ENCODE measurements around the gene KRTAP1-3.

KRTAP1-3 gene

DNA sequence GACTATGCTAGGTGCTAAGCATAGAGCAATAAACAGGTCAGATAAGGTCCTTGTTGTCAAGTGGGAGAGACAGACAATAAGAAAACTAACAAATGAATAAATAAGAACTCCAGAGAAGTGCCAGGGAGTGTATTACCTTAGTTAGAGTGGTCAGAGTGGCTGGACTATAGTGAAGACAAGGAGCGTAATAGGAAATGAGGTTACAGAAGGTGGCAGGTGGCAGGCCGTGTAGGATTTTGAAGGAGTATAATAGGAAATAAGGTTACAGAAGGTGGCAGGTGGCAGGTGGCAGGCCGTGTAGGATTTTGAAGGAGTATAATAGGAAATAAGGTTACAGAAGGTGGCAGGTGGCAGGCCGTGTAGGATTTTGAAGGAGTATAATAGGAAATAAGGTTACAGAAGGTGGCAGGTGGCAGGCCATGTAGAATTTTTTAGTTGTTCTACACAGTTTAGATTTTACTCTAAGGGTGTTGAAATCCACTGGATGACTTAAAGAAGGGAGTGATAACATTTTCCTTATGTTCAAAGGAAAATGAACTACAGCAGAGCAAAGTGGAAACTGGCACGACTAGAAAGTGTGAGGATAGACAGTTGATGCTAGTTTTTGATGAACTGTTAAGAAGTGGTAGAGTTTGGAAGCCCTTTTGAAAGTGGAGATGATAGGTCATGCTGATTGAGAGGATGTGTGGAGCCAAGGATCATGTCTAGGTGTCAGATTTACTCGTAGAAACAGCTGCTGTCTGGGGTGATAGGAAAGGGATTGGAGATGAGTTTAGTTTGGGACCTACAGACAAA lies 22.2 kb downstream of the KRTAP1-3 start:
- H3K4me3 ChIP-seq (replicated peaks in 1 of 2; ENCODE audit: low read depth in 2 of 2, low read length in 2 of 2): no peak overlapping the region
- DNase-seq (ENCODE audit: low read depth in 2 of 2): no peak
- TF ChIP-seq, protein P1, sequence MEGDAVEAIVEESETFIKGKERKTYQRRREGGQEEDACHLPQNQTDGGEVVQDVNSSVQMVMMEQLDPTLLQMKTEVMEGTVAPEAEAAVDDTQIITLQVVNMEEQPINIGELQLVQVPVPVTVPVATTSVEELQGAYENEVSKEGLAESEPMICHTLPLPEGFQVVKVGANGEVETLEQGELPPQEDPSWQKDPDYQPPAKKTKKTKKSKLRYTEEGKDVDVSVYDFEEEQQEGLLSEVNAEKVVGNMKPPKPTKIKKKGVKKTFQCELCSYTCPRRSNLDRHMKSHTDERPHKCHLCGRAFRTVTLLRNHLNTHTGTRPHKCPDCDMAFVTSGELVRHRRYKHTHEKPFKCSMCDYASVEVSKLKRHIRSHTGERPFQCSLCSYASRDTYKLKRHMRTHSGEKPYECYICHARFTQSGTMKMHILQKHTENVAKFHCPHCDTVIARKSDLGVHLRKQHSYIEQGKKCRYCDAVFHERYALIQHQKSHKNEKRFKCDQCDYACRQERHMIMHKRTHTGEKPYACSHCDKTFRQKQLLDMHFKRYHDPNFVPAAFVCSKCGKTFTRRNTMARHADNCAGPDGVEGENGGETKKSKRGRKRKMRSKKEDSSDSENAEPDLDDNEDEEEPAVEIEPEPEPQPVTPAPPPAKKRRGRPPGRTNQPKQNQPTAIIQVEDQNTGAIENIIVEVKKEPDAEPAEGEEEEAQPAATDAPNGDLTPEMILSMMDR (IDR thresholded peaks at IDR 0.05; ENCODE audit: low read depth, low read length): no peak

DNA sequence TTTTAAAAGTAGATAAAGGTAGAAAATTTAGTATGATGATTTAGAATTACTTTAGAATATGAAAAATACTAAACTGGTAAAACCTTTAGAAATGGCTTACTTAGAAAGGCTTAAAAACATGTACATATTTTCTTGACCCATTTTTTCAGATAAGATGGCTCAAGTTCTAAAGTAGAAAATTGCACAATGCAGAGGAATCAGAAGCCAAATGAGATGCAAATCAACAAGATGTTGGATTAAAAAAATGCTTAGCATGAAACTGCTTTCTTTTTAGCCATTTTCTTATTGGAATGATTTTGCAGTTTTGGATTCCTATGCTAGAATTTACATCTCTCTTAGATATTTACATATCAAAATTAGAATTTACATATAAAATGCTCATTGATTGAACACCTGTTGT lies 24.2 kb downstream of the KRTAP1-3 start:
- H3K4me3 ChIP-seq (replicated peaks in 1 of 2; ENCODE audit: low read depth in 2 of 2, low read length in 2 of 2): no peak overlapping the region
- no peak for DNase-seq (ENCODE audit: low read depth in 2 of 2)
- TF ChIP-seq, protein P1 (IDR thresholded peaks at IDR 0.05; ENCODE audit: low read depth, low read length): no peak

DNA sequence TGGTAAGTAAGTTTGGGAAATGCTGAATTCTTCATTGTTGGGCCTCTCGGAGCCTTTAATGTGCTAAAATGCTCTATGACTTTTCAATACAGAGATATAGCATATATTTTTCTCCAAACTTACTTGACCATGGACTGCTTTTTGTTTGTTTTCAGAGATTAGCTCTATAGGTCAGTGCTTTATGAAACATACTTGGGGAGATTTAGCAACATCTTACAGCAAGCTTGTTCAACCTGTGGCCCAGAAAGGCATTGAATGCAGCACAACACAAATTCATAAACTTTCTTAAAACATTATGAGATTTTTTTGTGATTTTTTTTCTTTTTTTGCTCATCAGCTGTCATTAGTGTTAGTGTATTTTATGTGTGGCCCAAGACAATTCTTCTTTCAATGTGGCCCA lies 24.7 kb downstream of the KRTAP1-3 start:
- no peak overlapping the region for H3K4me3 ChIP-seq (replicated peaks in 1 of 2; ENCODE audit: low read depth in 2 of 2, low read length in 2 of 2)
- no peak for DNase-seq (ENCODE audit: low read depth in 2 of 2)
- TF ChIP-seq, protein P1 (IDR thresholded peaks at IDR 0.05; ENCODE audit: low read depth, low read length): no peak

DNA sequence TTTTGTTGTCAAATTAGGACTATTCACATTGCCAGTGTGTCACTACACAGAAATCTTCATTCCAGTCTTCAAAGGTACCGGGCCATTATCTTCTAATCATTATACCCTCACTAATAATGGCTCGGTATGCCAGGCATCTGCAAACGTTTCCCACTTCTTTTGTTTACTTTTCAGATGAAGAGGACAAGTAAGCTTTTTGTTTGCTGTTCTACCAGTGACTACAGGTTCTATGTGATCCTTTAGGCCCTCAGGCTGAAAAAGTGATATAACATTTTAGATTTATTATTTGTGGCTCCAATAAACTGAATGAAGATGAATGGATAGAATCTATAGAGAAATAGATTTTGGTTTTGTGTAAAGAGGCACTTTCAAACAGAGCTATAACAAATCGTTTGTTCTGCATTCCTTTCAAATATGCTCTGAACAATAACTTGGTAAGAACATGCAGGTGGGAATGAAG lies 25.3 kb downstream of the KRTAP1-3 start:
- TF ChIP-seq, protein P1 (IDR thresholded peaks at IDR 0.05; ENCODE audit: low read depth, low read length): no peak
- DNase-seq (ENCODE audit: low read depth in 2 of 2): no peak
- H3K4me3 ChIP-seq (replicated peaks in 1 of 2; ENCODE audit: low read depth in 2 of 2, low read length in 2 of 2): no peak overlapping the region

DNA sequence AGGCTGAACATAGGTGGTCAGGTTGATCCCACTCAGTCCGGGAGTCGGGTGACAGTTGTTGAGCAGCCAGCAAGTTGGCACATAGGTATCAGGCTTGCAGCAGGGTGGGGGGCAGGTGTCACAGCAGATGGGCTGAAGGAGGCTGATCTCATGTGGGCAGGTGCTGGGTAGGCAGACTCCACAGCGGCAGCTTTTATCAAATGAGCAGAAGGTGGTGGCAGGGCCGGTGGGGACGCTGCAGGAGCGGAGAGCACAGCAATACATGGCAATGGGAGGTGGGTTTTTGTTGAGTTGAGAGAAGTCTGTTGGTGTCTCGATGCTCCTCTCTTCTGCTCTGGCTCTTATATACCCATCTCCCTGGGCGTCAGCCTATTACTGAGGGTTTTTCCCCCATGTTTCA lies 25.9 kb downstream of the KRTAP1-3 start, which contains the start of gene KRTAP3-1:
Gene KRTAP3-1, minus strand, starts transcription at position 318 of the 400 bp plus-strand sequence. Its CDS starts 54 bp downstream, at position 264.
- TF ChIP-seq, protein P1 (IDR thresholded peaks at IDR 0.05; ENCODE audit: low read depth, low read length): no peak
- no peak for DNase-seq (ENCODE audit: low read depth in 2 of 2)
- no peak within 1 kb of the TSS for H3K4me3 ChIP-seq (replicated peaks in 1 of 2; ENCODE audit: low read depth in 2 of 2, low read length in 2 of 2)

DNA sequence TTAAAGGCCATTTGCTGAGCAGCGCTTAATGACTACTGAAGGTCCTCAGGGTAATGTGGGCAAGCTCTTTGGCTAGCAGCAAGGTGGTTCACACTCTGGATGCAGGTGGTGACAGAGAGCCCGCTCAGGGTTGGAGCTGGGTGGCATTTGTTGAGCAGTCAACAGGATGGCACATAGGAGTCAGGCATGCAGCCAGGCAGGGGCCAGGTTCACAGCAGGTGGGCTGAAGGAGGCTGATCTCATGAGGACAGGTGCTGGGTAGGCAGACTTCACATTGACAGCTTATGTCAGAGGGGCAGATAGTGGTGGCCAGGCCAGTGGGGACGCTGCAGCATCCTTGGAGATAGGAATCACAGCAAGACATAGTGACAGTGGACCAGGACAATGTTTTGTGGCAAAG lies 30.3 kb downstream of the KRTAP1-3 start:
- TF ChIP-seq, protein P1 (IDR thresholded peaks at IDR 0.05; ENCODE audit: low read depth, low read length): no peak
- no peak overlapping the region for H3K4me3 ChIP-seq (replicated peaks in 1 of 2; ENCODE audit: low read depth in 2 of 2, low read length in 2 of 2)
- no peak for DNase-seq (ENCODE audit: low read depth in 2 of 2)

Measured in cardiac fibroblast (primary cell).